Mesodermal cell (in vitro differentiated cells): ENCODE measurements around the gene RASL12.
A peak's percentile ranks its signal among the peaks of the same experiment; 100 is the strongest.
"Not testable (repeated sequence)": the region's sequence is repeated elsewhere in the genome, so short reads cannot be mapped to it uniquely, and the experiment has no call there.

ENCODE experiments used
- H3K27ac ChIP-seq: 2 replicates; pipeline ENCODE4 v1.7.0; 2013; ENCODE audit warnings: mild to moderate bottlenecking, low read depth, low read length, moderate library complexity; ENCODE audit not compliant: severe bottlenecking
- H3K36me3 ChIP-seq: 2 replicates; pipeline ENCODE4 v1.7.1; 2013; ENCODE audit warnings: mild to moderate bottlenecking, low read length, moderate library complexity; ENCODE audit not compliant: control insufficient read depth, insufficient read depth
- H3K4me1 ChIP-seq: one replicate; pipeline ENCODE4 v1.7.1; 2013; ENCODE audit warnings: mild to moderate bottlenecking, low read length; ENCODE audit not compliant: insufficient read depth, control insufficient read depth, poor library complexity, severe bottlenecking
- H3K4me3 ChIP-seq: 2 replicates; pipeline ENCODE4 v1.7.0; 2013; ENCODE audit warnings: low read length, control low read depth, mild to moderate bottlenecking; ENCODE audit not compliant: insufficient read depth, poor library complexity, severe bottlenecking; ENCODE audit errors: extremely low read depth
- H3K9me3 ChIP-seq: 2 replicates; pipeline ENCODE4 v1.7.1; 2013; ENCODE audit warnings: mild to moderate bottlenecking, low read length, moderate library complexity; ENCODE audit not compliant: control insufficient read depth
- WGBS, 2 experiments: methylation state at CpG; one replicate each; pipeline ENCODE4 v1.1.5; 2013; ENCODE audit warnings: missing lambda C conversion rate in 2 of 2; ENCODE audit not compliant: insufficient coverage in 2 of 2; 5-methylcytosine and 5-hydroxymethylcytosine counted together

The RASL12 gene

GRCh38 chr15:65052956-65053355, 14.8 kb downstream of the RASL12 start:
- peaks cover 36% of the 10 kb centered on the region for H3K36me3 ChIP-seq
- no peak overlapping the region for H3K27ac ChIP-seq
- WGBS, 2 experiments = 89 to 100% methylated on average over 1 of the region's 2 CpGs

GRCh38 chr15:65051266-65051665, 16.5 kb downstream of the RASL12 start:
- Histone ChIP-seq H3K9me3 (no peaks in the 10 kb centered on the region), H3K4me1 (peaks cover 4% of the 10 kb centered on the region), H3K36me3 (peaks cover 26% of the 10 kb centered on the region), H3K4me3 (no peak overlapping the region), H3K27ac (no peak overlapping the region)
- 93 to 96% methylated on average over 2 of the region's 2 CpGs for WGBS, 2 experiments

More at GRCh38 chr15:65052956-65053355, 14.8 kb downstream of the RASL12 start:
- Histone ChIP-seq H3K9me3 (no peaks in the 10 kb centered on the region), H3K4me1 (peaks cover 10% of the 10 kb centered on the region), H3K4me3 (no peak overlapping the region)

DNA sequence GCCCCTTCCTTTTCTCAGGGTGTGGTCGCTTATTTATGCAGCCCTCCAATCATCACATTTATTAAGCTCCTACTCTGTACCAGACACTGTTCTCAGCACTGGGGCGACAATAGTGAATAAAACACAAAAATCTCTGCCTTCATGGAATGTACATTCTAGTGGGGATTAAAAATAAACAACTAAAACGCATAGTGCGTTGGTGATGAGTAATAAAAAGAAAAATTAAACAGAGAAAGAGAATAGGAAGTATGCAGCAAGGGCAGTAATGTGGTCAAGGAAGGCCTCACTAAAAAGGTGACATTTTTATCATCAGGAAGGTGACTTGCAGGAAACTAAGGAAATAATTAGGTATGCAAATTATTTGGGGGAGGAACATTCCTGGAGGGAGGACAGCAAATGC, 17.5 kb downstream of the RASL12 start:
- Histone ChIP-seq H3K9me3 (no peaks in the 10 kb centered on the region), H3K27ac (no peak overlapping the region), H3K4me1 (peaks cover 4% of the 10 kb centered on the region), H3K36me3 (peaks cover 16% of the 10 kb centered on the region), H3K4me3 (no peak overlapping the region)
- 92% methylated on average over 2 to 3 of the region's 4 CpGs for WGBS, 2 experiments

DNA sequence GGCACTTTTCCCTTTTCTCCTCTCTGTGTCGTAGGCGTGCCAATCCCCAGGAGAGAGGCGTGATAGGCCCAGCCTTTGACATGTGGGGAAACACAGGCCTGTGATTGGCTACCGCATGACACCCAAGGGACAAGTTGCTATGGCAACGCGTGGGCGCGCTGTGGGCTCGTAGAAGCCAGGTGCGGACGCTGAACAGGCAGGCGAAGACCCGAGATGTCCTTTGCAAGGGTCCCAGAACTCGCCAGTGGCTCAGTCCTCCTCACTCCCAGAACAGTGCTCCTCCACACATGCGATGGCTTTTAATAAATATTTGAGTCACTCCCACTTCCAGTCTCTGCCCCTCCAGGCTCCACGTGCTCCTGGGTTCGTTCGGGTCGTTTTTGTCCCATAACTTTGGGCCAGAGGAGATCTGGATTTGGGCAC, 18.4 kb downstream of the RASL12 start:
- 16 to 21% methylated on average over 17 to 19 of the region's 19 CpGs for WGBS, 2 experiments
- Histone ChIP-seq H3K4me1 (peaks cover 4% of the 10 kb centered on the region), H3K9me3 (no peaks in the 10 kb centered on the region), H3K36me3 (peaks cover 9% of the 10 kb centered on the region), H3K4me3 (peak overlapping the region; percentile 14), H3K27ac (peak overlapping the region; percentile 16)

DNA sequence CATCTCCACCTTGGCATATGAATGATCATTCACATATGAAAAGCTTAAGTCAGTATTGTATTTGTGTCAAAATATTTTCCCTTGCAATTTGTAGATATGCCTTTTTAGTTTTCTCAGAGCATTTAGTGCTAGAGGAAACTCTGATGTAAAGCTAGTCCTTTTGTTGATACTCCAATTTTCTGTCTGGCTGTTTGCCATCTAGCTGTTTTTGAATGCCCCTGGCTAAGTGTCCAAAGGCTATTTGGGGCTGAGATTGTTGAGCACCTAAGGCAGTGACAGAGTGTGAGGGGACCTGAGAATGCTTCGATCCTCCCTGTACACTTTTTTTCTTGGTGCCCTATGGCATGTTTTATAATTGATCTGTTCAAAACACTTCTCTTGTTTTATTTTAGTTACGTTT, 19.6 kb downstream of the RASL12 start:
- Histone ChIP-seq H3K36me3 (no peaks in the 10 kb centered on the region), H3K4me3 (no peak overlapping the region), H3K4me1 (peaks cover 4% of the 10 kb centered on the region), H3K27ac (no peak overlapping the region), H3K9me3 (no peaks in the 10 kb centered on the region)
- WGBS, 2 experiments = no CpG with 5 or more reads among the region's 2 CpGs

DNA sequence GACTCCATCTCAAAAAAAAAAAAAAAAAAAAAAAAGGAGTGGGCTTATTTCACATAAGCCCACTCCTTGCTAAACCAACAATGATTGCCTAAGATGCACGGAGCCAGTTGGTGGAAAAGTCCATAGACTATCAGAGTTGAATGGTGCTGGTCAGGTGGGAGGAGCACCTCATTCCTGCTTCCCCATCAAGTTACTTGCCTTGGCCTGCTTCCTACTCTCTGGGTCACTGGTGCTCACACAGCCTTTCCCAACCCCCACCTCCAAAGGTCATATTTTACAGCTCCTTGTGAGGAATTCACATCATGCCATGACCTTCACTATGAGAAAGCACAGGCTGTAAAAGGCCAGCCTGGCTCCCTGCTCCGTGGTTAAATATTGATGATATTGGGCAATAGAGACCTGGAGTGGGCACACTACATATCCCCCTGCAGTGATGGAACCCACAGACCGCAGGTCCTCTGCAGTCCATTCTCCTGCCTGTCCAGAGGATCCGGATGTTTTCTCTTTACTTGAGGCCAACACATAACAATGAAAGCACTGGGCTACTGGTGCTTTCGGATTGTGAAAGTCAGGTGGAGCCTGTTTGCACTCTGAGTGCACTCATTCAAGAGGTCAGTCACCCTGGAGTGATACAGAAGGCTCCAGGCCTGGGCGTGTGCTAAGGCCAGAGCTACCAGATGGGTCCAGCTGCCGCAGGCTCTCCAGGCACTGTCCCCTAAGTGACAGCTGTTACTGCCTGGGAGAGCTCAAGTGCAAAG, 22.9 kb downstream of the RASL12 start, which contains the start of gene SLC51B:
TSS of gene SLC51B (plus strand) at position 664 of the 758 bp plus-strand sequence. CDS start 4,618 bp downstream, outside the sequence.
- Histone ChIP-seq H3K9me3 (no peaks in the 10 kb centered on the region), H3K36me3 (no peaks in the 10 kb centered on the region), H3K4me1 (peaks cover under 1% of the 10 kb centered on the region), H3K4me3 (no peak within 1 kb of the TSS), H3K27ac (no peak within 1 kb of the TSS)
- WGBS, 2 experiments = 88 to 94% methylated on average over 3 to 6 of the region's 7 CpGs

DNA sequence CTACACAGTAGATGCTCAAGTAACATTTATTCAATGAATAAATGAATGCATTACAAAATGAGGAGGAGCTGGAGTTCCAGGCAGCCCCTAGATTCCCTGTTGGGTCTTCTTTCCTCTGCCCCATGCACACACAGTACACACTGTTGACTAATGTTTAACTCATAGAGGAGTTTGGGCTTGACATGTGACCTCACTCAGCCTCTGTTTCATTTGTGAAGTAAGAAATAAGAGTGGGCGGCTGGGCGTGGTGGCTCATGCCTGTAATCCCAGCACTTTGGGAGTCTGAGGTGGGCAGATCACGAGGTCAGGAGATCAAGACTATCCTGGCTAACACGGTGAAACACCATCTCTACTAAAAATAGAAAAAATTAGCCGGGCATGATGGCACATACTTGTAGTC, 23.6 kb downstream of the RASL12 start:
- not testable (repeated sequence) for H3K4me1 ChIP-seq, H3K27ac ChIP-seq, H3K4me3 ChIP-seq, H3K9me3 ChIP-seq, H3K36me3 ChIP-seq
- WGBS, 2 experiments = 93% methylated on average over 3 to 5 of the region's 5 CpGs

GRCh38 chr15:65042776-65043327, 24.9 kb downstream of the RASL12 start:
- no peaks in the 10 kb centered on the region for H3K9me3 ChIP-seq
- H3K36me3 ChIP-seq = no peaks in the 10 kb centered on the region
- H3K4me3 ChIP-seq = no peak overlapping the region
- H3K27ac ChIP-seq = no peak overlapping the region
- H3K4me1 ChIP-seq = no peaks in the 10 kb centered on the region
- WGBS, 2 experiments = 94% methylated on average over 3 to 4 of the region's 4 CpGs

DNA sequence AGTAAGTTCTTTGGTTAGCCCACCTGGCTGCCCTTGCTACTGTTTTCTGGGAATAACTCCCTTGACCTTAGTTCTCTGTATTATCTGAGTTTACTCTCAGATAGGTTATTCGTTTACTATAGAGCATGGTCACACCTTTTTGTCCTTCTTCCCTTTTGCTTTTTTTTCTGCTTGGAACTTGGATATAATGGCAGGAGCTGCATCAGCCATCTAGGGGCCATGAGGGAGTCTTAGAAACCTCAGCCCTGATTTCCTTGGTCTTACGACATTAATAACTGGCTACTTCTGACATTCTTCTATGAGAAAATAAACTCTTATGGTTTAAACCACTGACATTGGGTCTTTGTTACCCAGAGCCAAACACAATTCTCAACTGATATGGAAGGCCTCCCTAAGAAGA, 26.0 kb downstream of the RASL12 start:
- H3K4me1 ChIP-seq = no peaks in the 10 kb centered on the region
- H3K36me3 ChIP-seq = no peaks in the 10 kb centered on the region
- no peaks in the 10 kb centered on the region for H3K9me3 ChIP-seq
- H3K27ac ChIP-seq = no peak overlapping the region
- no peak overlapping the region for H3K4me3 ChIP-seq
- 83% methylated on average over 2 of the region's 2 CpGs; no CpG with 5 or more reads in 1 of the 2 experiments for WGBS, 2 experiments

- Histone ChIP-seq H3K4me1 (no peaks in the 10 kb centered on the region), H3K9me3 (no peaks in the 10 kb centered on the region), H3K4me3 (no peak overlapping the region), H3K36me3 (no peaks in the 10 kb centered on the region), H3K27ac (no peak overlapping the region)
- WGBS, 2 experiments = 89 to 93% methylated on average over 2 of the region's 6 CpGs
Observed at GRCh38 chr15:65040461-65040860, 27.3 kb downstream of the RASL12 start.

DNA sequence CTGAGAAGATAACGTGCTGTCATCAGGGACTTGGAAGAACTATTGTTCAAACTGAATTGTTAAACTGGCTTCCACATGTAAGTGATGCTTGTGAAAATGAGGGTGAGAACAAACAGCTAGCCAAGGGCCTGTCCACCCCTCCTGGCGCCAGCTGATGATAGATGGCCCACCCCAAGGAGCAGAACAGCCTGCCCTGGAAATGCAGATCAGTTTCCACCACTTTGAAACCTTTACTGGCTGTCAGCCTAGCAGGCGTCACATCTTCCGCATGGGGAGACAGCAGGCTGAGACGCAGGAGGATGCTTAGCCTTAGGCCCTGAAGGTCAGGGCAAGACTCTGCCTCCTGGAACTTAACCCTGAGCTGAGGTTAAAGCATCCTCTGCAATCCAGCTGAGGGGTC, 29.0 kb downstream of the RASL12 start:
- WGBS, 2 experiments = 83 to 84% methylated on average over 5 of the region's 5 CpGs
- Histone ChIP-seq H3K4me1 (no peaks in the 10 kb centered on the region), H3K27ac (no peak overlapping the region), H3K9me3 (no peaks in the 10 kb centered on the region), H3K36me3 (no peaks in the 10 kb centered on the region), H3K4me3 (no peak overlapping the region)
